GM23338 (cell line): ENCODE measurements around the gene VEGFB. TPM values are rescaled to one million over a fixed set of nuclear protein-coding genes. Genes with fewer than 3 reads are reported as not detected.

Source experiments
- ATAC-seq: fragments of 200-7000 bp; cut with Tn5 transposase; 3 replicates; pipeline ENCODE4 v1.9.1; 2020
- DNase-seq: peaks from one replicate; pipeline ENCODE4 v3.0.0-alpha.2; 2015; ENCODE audit warnings: low spot score
- H2AFZ ChIP-seq: fragments of 200-600 bp; sonication (generic); 2 replicates; pipeline ENCODE4 v1.8.0; 2016; ENCODE audit warnings: antibody characterized with exemption, mild to moderate bottlenecking, moderate library complexity
- H3F3A ChIP-seq: fragments of 200-600 bp; sonication (generic); replicated peaks from 2 replicates; pipeline ENCODE4 v1.8.0; 2017; ENCODE audit warnings: antibody characterized with exemption, mixed run types, low read depth
- H3K27ac ChIP-seq: fragments of 200-600 bp; sonication (generic); 2 replicates; pipeline ENCODE4 v1.6.1; 2016; ENCODE audit warnings: low read depth
- H3K27me3 ChIP-seq: fragments of 200-600 bp; sonication (generic); 2 replicates; pipeline ENCODE4 v1.8.0; 2016; ENCODE audit warnings: mild to moderate bottlenecking, mixed run types, moderate library complexity; ENCODE audit not compliant: insufficient read depth
- H3K36me3 ChIP-seq: fragments of 200-600 bp; sonication (generic); 2 replicates; pipeline ENCODE4 v1.8.0; 2016; ENCODE audit warnings: mild to moderate bottlenecking; ENCODE audit not compliant: insufficient read depth
- H3K4me1 ChIP-seq: fragments of 200-600 bp; sonication (generic); 2 replicates; pipeline ENCODE4 v1.8.0; 2016; ENCODE audit warnings: mild to moderate bottlenecking, moderate library complexity; ENCODE audit not compliant: insufficient read depth
- H3K4me2 ChIP-seq: fragments of 200-600 bp; sonication (generic); 2 replicates; pipeline ENCODE4 v1.7.1; 2017; ENCODE audit warnings: mixed run types
- H3K4me3 ChIP-seq: fragments of 200-600 bp; sonication (generic); 2 replicates; pipeline ENCODE4 v1.6.1; 2016; ENCODE audit warnings: mixed run types
- H3K79me2 ChIP-seq: fragments of 200-600 bp; sonication (generic); replicated peaks from 2 replicates; pipeline ENCODE4 v1.8.0; 2017; ENCODE audit warnings: mild to moderate bottlenecking; ENCODE audit not compliant: insufficient read depth
- H3K9me2 ChIP-seq: fragments of 200-600 bp; sonication (generic); 2 replicates; pipeline ENCODE4 v1.8.0; 2017; ENCODE audit not compliant: insufficient read depth
- H4K20me1 ChIP-seq: fragments of 200-600 bp; sonication (generic); replicated peaks from 2 replicates; pipeline ENCODE4 v1.8.0; 2017; ENCODE audit warnings: mild to moderate bottlenecking; ENCODE audit not compliant: insufficient read depth
- H3K27ac Mint-ChIP-seq: 2 replicates; pipeline ENCODE4 v1.8.0; 2020; ENCODE audit warnings: inconsistent platforms, mild to moderate bottlenecking, moderate library complexity, mixed read lengths
- H3K27me3 Mint-ChIP-seq: 3 replicates; pipeline ENCODE4 v1.8.0; 2022; ENCODE audit warnings: low read depth, mild to moderate bottlenecking, moderate library complexity, mixed read lengths, inconsistent platforms; ENCODE audit not compliant: insufficient read depth, poor library complexity
- H3K36me3 Mint-ChIP-seq: 3 replicates; pipeline ENCODE4 v1.8.0; 2021; ENCODE audit warnings: low read depth, mild to moderate bottlenecking, inconsistent platforms, moderate library complexity, mixed read lengths
- H3K4me1 Mint-ChIP-seq: 3 replicates; pipeline ENCODE4 v1.8.0; 2020; ENCODE audit warnings: mild to moderate bottlenecking, inconsistent platforms, mixed read lengths
- H3K4me3 Mint-ChIP-seq: 3 replicates; pipeline ENCODE4 v1.8.0; 2021; ENCODE audit warnings: moderate library complexity, mild to moderate bottlenecking, inconsistent platforms, mixed read lengths
- H3K9me3 Mint-ChIP-seq: 3 replicates; pipeline ENCODE4 v1.8.0; 2020; ENCODE audit warnings: moderate library complexity, mild to moderate bottlenecking, inconsistent platforms, mixed read lengths
- CREB1 ChIP-seq: fragments of 250-450 bp; sonication (Bioruptor Pico); IDR thresholded peaks from 2 replicates; pipeline ENCODE4 v1.5.0; 2020; ENCODE audit warnings: low read depth, mild to moderate bottlenecking, moderate library complexity
- POLR2AphosphoS5 ChIP-seq: IDR thresholded peaks from 2 replicates; pipeline ENCODE4 v1.6.1; 2016; ENCODE audit warnings: antibody characterized with exemption, low read depth
- polyA plus RNA-seq: library from polyadenylated mRNA; unstranded; fragments of >200 nt; fragmentation: Nextera tagmentation; extraction: Ambion mirVana; gene quantifications from 2 replicates; pipeline ENCODE4 v1.2.1, GENCODE V29; 2016
- total RNA-seq: library from RNA; depleted of rRNA; stranded (reverse); fragments of >200 nt; shearing (Covaris generic); gene quantifications from 2 replicates; pipeline ENCODE4 v1.2.3, GENCODE V29; 2014
- TF ChIP-seq, protein P1 (sequence below), 2 experiments: fragments of 200-600 bp in 1 of 2; sonication (generic) in 1 of 2; conservative IDR thresholded peaks; 2 replicates each; pipeline versions ENCODE4 v1.5.1 to v1.6.1; 2016 to 2017; ENCODE audit warnings: antibody characterized with exemption in 2 of 2, low read depth in 2 of 2, mild to moderate bottlenecking in 2 of 2, moderate library complexity in 1 of 2
- TF ChIP-seq, protein P2 (sequence below): fragments of 250-450 bp; sonication (Bioruptor Pico); IDR thresholded peaks from 2 replicates; pipeline ENCODE4 v1.5.0; 2020; ENCODE audit warnings: mild to moderate bottlenecking, moderate library complexity
- TF ChIP-seq, protein P3 (sequence below): IDR thresholded peaks from 2 replicates; pipeline ENCODE4 v1.6.1; 2016; ENCODE audit warnings: antibody characterized with exemption
- TF ChIP-seq, protein P4 (sequence below): IDR thresholded peaks from one replicate; pipeline ENCODE4 v1.6.1; 2018; ENCODE audit warnings: antibody characterized with exemption; ENCODE audit not compliant: unreplicated experiment

The VEGFB gene
- total and polyA plus RNA-seq, 2 experiments from 2014 or later = 20.8 to 25.8 TPM

DNA sequence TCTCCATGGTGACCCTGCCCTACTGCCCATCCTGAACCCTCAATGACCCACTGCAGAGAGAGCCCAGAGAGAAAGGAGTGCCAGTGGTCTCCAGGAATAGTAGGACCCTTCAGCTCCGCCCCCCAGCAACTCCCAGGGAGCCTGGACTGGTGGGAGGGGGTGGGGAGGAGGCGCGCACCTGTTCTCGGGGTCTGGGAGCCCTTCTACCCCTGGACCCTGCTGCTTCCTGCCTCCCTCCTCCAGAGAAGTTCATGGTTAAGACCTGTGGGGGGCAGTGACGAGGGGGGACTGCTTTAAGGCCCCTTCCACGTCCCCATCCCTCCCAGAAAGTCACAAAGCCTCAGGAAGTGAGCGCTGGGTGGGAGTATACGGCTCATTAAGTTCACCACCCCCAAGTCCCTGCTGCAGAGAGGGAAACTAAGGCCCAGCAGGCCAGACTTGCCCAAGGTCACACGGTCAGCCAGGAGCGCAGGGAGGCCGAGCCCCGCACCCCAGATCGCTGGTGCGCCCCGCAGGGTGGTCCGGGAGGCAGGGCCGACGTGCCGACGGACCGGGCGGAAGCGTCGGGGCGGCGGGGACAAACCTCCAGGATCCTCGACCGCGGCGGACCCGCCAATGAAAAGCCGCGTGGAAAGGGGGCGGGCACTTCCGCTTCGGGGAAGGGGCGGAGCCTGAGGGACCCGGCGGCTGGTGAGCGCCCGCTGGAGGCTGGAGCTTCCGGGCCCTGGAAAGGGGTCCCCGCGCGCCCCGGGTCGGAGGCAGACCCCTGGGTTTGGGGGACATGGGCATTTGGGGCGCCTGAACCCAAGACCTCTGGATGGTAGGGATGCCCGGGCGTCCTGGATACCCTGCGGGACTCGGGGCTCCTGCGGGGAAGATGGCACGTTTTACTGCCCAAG lies 8.5 kb upstream of the VEGFB start, which contains the start of the genes NUDT22 and TRPT1:
Gene NUDT22 (plus strand): TSS at position 667 of the 899 bp plus-strand sequence. CDS start 379 bp downstream, outside the sequence.
Gene TRPT1 (minus strand): TSS at position 579 of the 899 bp plus-strand sequence. CDS start 326 bp downstream, at position 253.
- TF ChIP-seq POLR2AphosphoS5 = peak; percentile 89
- TF ChIP-seq, protein P1, sequence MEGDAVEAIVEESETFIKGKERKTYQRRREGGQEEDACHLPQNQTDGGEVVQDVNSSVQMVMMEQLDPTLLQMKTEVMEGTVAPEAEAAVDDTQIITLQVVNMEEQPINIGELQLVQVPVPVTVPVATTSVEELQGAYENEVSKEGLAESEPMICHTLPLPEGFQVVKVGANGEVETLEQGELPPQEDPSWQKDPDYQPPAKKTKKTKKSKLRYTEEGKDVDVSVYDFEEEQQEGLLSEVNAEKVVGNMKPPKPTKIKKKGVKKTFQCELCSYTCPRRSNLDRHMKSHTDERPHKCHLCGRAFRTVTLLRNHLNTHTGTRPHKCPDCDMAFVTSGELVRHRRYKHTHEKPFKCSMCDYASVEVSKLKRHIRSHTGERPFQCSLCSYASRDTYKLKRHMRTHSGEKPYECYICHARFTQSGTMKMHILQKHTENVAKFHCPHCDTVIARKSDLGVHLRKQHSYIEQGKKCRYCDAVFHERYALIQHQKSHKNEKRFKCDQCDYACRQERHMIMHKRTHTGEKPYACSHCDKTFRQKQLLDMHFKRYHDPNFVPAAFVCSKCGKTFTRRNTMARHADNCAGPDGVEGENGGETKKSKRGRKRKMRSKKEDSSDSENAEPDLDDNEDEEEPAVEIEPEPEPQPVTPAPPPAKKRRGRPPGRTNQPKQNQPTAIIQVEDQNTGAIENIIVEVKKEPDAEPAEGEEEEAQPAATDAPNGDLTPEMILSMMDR (conservative IDR thresholded peaks at IDR 0.05; ENCODE audit: low read depth in 2 of 2) = peak; percentile 43 to 45
- TF ChIP-seq, protein P2, sequence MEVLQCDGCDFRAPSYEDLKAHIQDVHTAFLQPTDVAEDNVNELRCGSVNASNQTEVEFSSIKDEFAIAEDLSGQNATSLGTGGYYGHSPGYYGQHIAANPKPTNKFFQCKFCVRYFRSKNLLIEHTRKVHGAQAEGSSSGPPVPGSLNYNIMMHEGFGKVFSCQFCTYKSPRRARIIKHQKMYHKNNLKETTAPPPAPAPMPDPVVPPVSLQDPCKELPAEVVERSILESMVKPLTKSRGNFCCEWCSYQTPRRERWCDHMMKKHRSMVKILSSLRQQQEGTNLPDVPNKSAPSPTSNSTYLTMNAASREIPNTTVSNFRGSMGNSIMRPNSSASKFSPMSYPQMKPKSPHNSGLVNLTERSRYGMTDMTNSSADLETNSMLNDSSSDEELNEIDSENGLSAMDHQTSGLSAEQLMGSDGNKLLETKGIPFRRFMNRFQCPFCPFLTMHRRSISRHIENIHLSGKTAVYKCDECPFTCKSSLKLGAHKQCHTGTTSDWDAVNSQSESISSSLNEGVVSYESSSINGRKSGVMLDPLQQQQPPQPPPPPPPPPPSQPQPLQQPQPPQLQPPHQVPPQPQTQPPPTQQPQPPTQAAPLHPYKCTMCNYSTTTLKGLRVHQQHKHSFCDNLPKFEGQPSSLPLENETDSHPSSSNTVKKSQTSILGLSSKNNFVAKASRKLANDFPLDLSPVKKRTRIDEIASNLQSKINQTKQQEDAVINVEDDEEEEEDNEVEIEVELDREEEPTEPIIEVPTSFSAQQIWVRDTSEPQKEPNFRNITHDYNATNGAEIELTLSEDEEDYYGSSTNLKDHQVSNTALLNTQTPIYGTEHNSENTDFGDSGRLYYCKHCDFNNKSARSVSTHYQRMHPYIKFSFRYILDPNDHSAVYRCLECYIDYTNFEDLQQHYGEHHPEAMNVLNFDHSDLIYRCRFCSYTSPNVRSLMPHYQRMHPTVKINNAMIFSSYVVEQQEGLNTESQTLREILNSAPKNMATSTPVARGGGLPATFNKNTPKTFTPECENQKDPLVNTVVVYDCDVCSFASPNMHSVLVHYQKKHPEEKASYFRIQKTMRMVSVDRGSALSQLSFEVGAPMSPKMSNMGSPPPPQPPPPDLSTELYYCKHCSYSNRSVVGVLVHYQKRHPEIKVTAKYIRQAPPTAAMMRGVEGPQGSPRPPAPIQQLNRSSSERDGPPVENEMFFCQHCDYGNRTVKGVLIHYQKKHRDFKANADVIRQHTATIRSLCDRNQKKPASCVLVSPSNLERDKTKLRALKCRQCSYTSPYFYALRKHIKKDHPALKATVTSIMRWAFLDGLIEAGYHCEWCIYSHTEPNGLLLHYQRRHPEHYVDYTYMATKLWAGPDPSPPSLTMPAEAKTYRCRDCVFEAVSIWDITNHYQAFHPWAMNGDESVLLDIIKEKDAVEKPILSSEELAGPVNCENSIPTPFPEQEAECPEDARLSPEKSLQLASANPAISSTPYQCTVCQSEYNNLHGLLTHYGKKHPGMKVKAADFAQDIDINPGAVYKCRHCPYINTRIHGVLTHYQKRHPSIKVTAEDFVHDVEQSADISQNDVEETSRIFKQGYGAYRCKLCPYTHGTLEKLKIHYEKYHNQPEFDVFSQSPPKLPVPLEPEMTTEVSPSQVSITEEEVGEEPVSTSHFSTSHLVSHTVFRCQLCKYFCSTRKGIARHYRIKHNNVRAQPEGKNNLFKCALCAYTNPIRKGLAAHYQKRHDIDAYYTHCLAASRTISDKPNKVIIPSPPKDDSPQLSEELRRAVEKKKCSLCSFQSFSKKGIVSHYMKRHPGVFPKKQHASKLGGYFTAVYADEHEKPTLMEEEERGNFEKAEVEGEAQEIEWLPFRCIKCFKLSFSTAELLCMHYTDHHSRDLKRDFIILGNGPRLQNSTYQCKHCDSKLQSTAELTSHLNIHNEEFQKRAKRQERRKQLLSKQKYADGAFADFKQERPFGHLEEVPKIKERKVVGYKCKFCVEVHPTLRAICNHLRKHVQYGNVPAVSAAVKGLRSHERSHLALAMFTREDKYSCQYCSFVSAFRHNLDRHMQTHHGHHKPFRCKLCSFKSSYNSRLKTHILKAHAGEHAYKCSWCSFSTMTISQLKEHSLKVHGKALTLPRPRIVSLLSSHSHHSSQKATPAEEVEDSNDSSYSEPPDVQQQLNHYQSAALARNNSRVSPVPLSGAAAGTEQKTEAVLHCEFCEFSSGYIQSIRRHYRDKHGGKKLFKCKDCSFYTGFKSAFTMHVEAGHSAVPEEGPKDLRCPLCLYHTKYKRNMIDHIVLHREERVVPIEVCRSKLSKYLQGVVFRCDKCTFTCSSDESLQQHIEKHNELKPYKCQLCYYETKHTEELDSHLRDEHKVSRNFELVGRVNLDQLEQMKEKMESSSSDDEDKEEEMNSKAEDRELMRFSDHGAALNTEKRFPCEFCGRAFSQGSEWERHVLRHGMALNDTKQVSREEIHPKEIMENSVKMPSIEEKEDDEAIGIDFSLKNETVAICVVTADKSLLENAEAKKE (CRISPR knock-in tag) = no peak
- TF ChIP-seq, protein P3, sequence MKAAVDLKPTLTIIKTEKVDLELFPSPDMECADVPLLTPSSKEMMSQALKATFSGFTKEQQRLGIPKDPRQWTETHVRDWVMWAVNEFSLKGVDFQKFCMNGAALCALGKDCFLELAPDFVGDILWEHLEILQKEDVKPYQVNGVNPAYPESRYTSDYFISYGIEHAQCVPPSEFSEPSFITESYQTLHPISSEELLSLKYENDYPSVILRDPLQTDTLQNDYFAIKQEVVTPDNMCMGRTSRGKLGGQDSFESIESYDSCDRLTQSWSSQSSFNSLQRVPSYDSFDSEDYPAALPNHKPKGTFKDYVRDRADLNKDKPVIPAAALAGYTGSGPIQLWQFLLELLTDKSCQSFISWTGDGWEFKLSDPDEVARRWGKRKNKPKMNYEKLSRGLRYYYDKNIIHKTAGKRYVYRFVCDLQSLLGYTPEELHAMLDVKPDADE = peak; percentile 69
- TF ChIP-seq, protein P4, sequence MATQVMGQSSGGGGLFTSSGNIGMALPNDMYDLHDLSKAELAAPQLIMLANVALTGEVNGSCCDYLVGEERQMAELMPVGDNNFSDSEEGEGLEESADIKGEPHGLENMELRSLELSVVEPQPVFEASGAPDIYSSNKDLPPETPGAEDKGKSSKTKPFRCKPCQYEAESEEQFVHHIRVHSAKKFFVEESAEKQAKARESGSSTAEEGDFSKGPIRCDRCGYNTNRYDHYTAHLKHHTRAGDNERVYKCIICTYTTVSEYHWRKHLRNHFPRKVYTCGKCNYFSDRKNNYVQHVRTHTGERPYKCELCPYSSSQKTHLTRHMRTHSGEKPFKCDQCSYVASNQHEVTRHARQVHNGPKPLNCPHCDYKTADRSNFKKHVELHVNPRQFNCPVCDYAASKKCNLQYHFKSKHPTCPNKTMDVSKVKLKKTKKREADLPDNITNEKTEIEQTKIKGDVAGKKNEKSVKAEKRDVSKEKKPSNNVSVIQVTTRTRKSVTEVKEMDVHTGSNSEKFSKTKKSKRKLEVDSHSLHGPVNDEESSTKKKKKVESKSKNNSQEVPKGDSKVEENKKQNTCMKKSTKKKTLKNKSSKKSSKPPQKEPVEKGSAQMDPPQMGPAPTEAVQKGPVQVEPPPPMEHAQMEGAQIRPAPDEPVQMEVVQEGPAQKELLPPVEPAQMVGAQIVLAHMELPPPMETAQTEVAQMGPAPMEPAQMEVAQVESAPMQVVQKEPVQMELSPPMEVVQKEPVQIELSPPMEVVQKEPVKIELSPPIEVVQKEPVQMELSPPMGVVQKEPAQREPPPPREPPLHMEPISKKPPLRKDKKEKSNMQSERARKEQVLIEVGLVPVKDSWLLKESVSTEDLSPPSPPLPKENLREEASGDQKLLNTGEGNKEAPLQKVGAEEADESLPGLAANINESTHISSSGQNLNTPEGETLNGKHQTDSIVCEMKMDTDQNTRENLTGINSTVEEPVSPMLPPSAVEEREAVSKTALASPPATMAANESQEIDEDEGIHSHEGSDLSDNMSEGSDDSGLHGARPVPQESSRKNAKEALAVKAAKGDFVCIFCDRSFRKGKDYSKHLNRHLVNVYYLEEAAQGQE = no peak
- TF ChIP-seq CREB1 (CRISPR knock-in tag) = no peak; the same call in 1 of the 2 replicates
- no peaks in the 10 kb centered on the region for H3K36me3 Mint-ChIP-seq
- peak within 1 kb of the TSS; percentile 98 for H3K4me3 ChIP-seq
- DNase-seq = peak; percentile 94
- no peaks in the 10 kb centered on the region for H4K20me1 ChIP-seq
- H3K36me3 ChIP-seq = no peaks in the 10 kb centered on the region; the same call in 1 of the 2 replicates
- H2AFZ ChIP-seq = peak within 1 kb of the TSS; percentile 85; the same call in 1 of the 2 replicates
- 0 out of 2 replicates have a peak, but pooled peaks cover 5% of the 10 kb centered on the region for H3F3A ChIP-seq
- no peaks in the 10 kb centered on the region; the same call in 1 of the 2 replicates for H3K79me2 ChIP-seq
- peaks cover 4% of the 10 kb centered on the region for H3K27me3 Mint-ChIP-seq
- peak within 1 kb of the TSS; percentile 92 for H3K27ac Mint-ChIP-seq
- H3K9me2 ChIP-seq = no peaks in the 10 kb centered on the region
- H3K4me3 Mint-ChIP-seq = peak within 1 kb of the TSS; percentile 89
- no peaks in the 10 kb centered on the region for H3K9me3 Mint-ChIP-seq
- no peaks in the 10 kb centered on the region for H3K27me3 ChIP-seq
- H3K27ac ChIP-seq = peak within 1 kb of the TSS; percentile 89; the same call in 1 of the 2 replicates
- ATAC-seq = peak; percentile 59
- H3K4me2 ChIP-seq = peak within 1 kb of the TSS; percentile 97
- H3K4me1 Mint-ChIP-seq = peaks cover 12% of the 10 kb centered on the region
- H3K4me1 ChIP-seq = no peaks in the 10 kb centered on the region; the same call in 1 of the 2 replicates
